DOHH2 (cell line): ENCODE data around the gene IGSF5.

Experiments
- EZH2phosphoT487 ChIP-seq: fragments of 200-600 bp; sonication (generic); IDR thresholded peaks from 2 replicates; pipeline ENCODE4 v1.6.1; 2017; ENCODE audit warnings: borderline replicate concordance, mild to moderate bottlenecking, antibody characterized with exemption, low read length, moderate library complexity, mixed read lengths
- TF ChIP-seq, protein P1 (sequence below): fragments of 200-600 bp; sonication (generic); IDR thresholded peaks from one replicate; pipeline ENCODE4 v1.5.1; 2014; ENCODE audit warnings: antibody characterized with exemption, mild to moderate bottlenecking, low read depth, low read length; ENCODE audit not compliant: poor library complexity, severe bottlenecking

DNA sequence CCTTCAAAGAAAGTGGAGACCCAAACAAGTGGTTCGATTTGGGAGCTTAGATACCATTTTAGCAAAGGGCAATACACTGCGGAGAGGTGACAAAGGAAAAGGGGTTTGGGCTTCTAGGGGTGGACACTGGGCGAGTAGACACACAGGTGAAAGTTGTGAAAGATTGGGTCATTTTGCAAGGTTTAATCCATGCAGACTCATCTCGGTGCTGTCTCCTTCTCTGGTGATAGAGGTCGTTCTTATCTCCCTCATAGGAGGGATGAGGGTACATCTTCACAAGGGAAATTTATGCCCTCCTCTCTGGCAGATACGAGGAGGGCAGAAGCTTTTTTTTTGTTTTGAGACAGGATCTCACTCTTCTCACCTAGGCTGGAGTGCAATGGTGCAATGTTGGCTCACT, 6.4 kb upstream of the IGSF5 start:
- TF ChIP-seq, protein P1, sequence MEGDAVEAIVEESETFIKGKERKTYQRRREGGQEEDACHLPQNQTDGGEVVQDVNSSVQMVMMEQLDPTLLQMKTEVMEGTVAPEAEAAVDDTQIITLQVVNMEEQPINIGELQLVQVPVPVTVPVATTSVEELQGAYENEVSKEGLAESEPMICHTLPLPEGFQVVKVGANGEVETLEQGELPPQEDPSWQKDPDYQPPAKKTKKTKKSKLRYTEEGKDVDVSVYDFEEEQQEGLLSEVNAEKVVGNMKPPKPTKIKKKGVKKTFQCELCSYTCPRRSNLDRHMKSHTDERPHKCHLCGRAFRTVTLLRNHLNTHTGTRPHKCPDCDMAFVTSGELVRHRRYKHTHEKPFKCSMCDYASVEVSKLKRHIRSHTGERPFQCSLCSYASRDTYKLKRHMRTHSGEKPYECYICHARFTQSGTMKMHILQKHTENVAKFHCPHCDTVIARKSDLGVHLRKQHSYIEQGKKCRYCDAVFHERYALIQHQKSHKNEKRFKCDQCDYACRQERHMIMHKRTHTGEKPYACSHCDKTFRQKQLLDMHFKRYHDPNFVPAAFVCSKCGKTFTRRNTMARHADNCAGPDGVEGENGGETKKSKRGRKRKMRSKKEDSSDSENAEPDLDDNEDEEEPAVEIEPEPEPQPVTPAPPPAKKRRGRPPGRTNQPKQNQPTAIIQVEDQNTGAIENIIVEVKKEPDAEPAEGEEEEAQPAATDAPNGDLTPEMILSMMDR: no peak
- TF ChIP-seq EZH2phosphoT487: no peak
